Globus pallidus (tissue), 1 donor: Measurements from ENCODE around the gene NFATC2.
"Not testable (repeated sequence)": the region's sequence is repeated elsewhere in the genome, so short reads cannot be mapped to it uniquely, and the experiment has no call there.

Experiments used
- DNase-seq: peaks from one replicate; pipeline ENCODE4 v3.0.0-alpha.2; 2015; ENCODE audit warnings: low spot score

NFATC2 gene

DNA sequence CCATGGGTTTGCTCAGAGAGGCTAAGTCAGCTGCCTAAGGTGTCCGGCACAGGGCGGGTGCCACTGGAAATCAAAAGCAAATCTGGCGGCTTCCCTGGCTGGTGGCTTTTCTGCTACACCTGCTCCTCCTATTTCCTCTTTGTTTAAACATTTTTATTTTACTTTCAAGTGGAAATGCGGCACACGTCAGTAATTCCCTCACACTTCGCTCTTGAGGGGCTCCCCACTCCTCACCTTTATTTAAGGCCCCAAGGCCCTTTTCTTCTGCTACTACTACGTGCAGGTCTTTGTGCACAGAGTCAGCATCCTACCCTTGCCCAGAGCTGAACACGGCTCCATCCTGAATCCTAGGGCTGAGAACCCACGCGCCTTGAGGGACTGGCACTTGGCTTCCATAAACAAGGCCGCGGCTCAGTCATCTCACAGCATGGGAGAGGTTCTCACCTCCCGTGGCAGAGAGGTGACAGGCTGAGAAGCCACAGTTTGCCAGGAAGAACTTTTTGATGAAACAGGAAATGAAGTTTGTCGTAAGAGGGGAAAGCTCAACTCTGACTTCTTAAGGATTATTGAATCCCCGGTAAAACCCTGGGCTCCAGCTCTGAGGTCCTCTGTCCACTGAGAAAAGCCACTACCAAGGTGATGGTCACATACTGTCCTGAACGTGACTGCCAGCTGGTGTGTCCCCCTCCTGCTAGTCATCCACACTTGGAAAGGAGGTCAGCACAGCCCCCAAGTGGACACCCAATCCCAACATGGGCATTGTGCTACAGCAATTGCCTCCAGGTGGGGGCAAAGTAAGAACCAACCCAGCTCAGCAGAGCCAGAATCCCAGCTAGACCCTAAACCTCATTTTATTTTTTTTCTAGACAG is 48.0 kb downstream of the NFATC2 start:
- DNase-seq, result no peak

DNA sequence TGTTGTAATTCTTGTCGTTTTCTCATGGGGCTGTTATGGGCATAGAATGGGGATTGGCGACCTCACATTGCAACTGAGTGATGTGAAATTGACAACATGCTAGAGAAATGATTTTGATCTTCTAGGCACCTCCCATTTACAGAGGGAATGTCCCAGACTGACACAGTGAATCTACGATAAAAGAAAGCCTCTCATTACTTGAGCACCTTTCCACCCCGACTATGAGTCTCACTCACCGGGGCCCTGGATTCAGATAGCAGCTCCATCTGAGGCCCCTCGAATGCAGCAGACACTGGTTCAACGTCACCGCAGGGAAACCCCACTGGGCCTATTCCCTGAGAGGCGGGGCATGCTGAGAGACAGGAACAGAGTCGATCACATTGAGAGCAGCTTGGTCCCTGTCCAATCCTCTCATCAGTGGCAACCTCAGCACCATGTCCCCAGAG is 49.1 kb downstream of the NFATC2 start:
- no peak for DNase-seq

GRCh38 chr20:51492167-51493092 is 50.1 kb downstream of the NFATC2 start:
- DNase-seq, result peak; percentile 24

- DNase-seq, result no peak
Observed at GRCh38 chr20:51491393-51491792, 51.1 kb downstream of the NFATC2 start.

DNA sequence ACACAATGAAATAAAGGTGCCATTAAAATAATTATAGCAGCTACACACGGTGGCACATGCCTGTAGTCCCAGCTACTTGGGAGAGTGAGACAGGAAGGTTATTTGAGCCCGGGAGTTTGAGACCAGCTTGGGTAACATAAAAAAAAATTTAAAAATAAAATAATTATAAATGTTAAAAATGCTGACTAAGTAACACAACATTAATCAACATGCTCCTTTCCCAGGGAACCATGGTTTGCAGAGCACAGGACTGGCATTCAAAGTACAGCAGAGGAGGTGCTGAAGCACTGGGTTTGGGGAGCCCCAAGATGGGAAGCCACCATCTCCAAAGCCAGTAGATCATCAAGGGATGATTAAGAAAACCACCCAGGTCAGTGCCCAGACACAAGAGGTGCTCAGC is 51.9 kb downstream of the NFATC2 start:
- DNase-seq, result no peak

GRCh38 chr20:51489611-51490010 is 52.9 kb downstream of the NFATC2 start:
- no peak for DNase-seq

GRCh38 chr20:51488331-51488730 is 54.2 kb downstream of the NFATC2 start:
- no peak for DNase-seq

GRCh38 chr20:51487565-51488268 is 54.8 kb downstream of the NFATC2 start:
- no peak for DNase-seq

DNA sequence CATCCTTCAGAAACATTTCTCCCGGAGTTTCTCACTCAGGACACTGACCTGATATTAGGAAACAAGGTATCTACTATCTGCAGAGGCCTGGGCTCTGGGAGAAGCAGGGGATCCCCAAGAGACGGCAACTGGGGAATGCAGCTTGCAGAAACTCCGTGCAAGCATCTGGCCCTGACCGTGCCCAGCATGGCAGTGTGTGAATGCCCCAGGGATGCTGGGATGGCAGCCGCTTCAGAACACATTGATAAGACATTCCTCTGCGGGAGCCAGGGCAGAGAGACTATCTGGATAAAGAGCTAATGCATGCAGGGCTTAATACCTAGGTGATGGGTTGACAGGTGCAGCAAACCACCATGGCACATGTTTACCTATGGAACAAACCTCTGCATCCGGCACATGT is 55.4 kb downstream of the NFATC2 start:
- no peak for DNase-seq

- no peak for DNase-seq
Observed at GRCh38 chr20:51486197-51487005, 56.1 kb downstream of the NFATC2 start.

- DNase-seq, result no peak
Observed at GRCh38 chr20:51484831-51485230, 57.7 kb downstream of the NFATC2 start.

DNA sequence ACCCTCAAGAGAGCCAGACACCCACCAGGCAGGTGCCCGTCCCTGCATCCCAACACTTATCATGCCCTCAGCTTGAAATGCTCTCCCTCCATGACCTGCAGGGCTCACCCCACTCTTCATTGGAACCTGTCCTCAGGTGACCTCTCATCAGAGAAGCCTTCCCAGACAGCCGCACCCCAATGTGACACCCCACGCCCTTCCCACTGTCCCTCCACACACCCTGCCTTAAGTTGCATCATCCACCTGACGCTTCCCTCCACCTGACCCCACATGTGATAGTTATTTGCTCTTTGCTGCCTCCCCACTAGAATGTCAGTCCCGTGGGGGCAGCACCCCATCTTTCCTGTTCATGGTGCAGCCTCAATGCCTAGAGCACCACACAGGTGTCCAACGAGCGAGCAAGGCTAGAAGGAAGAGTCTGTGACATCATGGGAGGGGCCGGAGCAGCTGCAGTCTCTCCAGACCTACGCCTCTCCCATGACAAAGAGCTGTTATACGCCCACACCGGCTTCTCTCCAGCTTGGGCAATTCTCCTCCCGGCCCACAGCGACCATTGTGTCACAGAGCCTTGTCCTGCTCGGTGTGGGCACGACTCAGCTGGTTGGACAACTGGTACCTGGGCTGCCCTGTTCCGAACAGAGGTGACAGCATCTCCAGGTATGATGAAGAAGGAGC is 58.2 kb downstream of the NFATC2 start:
- DNase-seq, result no peak

GRCh38 chr20:51482836-51483473 is 59.6 kb downstream of the NFATC2 start:
- no peak for DNase-seq

- no peak for DNase-seq
Observed at GRCh38 chr20:51481341-51481914, 61.1 kb downstream of the NFATC2 start.

GRCh38 chr20:51480507-51481270 is 61.8 kb downstream of the NFATC2 start:
- DNase-seq, result no peak

DNA sequence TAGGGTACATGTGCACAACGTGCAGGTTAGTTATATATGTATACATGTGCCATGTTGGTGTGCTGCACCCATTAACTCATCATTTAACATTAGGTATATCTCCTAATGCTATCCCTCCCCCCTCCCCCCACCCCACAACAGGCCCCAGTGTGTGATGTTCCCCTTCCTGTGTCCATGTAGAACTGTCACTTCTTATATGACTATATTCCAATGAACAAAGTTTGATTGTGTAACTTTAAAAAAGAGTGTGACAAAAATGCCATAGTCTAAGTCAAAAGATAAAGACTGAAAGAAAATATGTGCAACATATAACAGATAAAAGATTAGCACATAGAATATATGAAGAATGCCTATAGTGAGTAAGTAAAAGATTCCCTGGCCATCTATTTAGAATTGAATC is 66.4 kb downstream of the NFATC2 start:
- DNase-seq, result not testable (repeated sequence)

DNA sequence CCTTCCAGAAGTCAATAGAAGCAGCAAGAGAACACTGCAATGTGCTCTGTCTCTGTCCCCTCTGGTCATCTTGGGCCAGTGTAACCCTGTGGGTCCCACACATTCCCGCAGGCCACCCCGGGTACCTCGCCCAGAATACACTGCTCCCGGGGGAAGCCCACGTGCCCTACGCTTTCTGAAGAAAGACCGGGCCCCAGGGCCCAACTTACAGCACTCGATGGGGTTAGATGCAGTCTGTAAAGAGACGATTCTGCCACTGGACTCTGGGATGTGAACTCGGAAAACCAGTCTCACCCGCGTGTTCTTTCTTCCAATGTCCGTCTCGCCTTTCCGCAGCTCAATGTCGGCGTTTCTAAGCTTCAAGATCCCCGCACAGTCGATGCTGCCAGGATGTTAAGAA is 68.7 kb downstream of the NFATC2 start:
- no peak for DNase-seq

GRCh38 chr20:51473256-51473655 is 69.3 kb downstream of the NFATC2 start:
- DNase-seq, result no peak

- DNase-seq, result no peak
Observed at GRCh38 chr20:51470907-51471411, 71.6 kb downstream of the NFATC2 start.
